Measurements from ENCODE around the gene KYAT1. TPM values are rescaled to one million over a fixed set of nuclear protein-coding genes. Genes with fewer than 3 reads are reported as not detected.

The KYAT1 gene
- total and polyA plus RNA-seq, 2 of the 13 experiments (the other 11 are each of a cell fraction or from before 2014, with no cell fraction given) = 9.2 to 46.5 TPM

DNA sequence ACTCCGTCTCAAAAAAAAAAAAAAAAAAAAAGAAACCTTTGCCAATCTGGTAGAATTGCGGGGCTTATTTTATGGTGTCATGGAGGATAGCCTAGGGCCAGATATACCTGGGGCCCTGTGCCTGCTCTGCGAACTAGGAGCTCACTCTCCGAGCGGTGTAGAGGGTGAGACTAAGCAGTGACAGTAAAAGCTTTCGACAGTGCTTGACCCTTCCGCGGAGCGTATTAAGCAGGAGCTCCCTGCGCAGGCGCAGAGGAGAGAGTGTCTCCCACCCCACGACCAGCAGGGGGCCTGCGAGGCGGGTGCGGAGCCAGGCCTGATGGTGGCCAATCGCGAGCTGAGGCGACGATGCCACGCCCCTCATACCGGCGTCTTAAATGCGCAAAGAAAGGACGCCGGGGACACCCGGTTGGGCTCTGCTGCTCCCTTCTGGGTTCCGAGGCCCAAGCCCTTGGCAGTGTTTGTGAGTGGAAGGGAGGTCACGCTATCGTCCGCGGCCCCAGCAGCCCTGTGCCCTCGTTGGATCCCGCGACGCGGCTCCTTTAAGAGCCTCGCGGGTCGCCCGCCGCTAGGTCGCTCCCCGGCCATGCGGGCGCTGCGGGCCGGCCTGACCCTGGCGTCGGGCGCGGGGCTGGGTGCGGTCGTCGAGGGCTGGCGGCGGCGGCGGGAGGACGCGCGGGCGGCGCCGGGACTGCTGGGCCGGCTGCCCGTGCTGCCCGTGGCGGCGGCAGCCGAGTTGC is 63.5 kb downstream of the KYAT1 start, which contains the start of gene ENDOG (continued):
- TF ChIP-seq POLR2G (IDR thresholded peaks at IDR 0.05; ENCODE audit: low read depth, low read length) (peak; percentile 95), ZBTB49 (CRISPR knock-in tag; IDR thresholded peaks at IDR 0.05; ENCODE audit: borderline replicate concordance) (no peak), NFRKB (IDR thresholded peaks at IDR 0.05) (no peak), JARID2 (CRISPR knock-in tag; IDR thresholded peaks at IDR 0.05; ENCODE audit: insufficient replicate concordance) (peak; percentile 26), RBM22 (optimal IDR thresholded peaks at IDR 0.05; ENCODE audit: low read length) (no peak), ZNF615 (CRISPR knock-in tag; IDR thresholded peaks at IDR 0.05; ENCODE audit: borderline replicate concordance) (peak; percentile 34; the same call in 1 of the 2 replicates), IRF2 (CRISPR knock-in tag; IDR thresholded peaks at IDR 0.05) (peak; percentile 84), EEA1 (CRISPR knock-in tag; IDR thresholded peaks at IDR 0.05; ENCODE audit: borderline replicate concordance) (no peak), HES4 (CRISPR knock-in tag; IDR thresholded peaks at IDR 0.05; ENCODE audit: borderline replicate concordance) (no peak), ZNF275 (CRISPR knock-in tag; IDR thresholded peaks at IDR 0.05; ENCODE audit: borderline replicate concordance) (no peak), HNRNPL (IDR thresholded peaks at IDR 0.05; ENCODE audit: low read depth, low read length) (peak; percentile 40; the same call in 1 of the 2 replicates), ZFP36 (IDR thresholded peaks at IDR 0.05; ENCODE audit: borderline replicate concordance, low read depth, low read length, partially characterized antibody) (no peak), RBFOX2 (IDR thresholded peaks at IDR 0.05; ENCODE audit: low read depth, low read length) (peak; percentile 80), GATAD2A (CRISPR knock-in tag; IDR thresholded peaks at IDR 0.05) (peak; percentile 50; the same call in 1 of the 2 replicates), PHF21A (CRISPR knock-in tag; IDR thresholded peaks at IDR 0.05) (no peak; the same call in 1 of the 2 replicates)
- TF ChIP-seq, protein P1, sequence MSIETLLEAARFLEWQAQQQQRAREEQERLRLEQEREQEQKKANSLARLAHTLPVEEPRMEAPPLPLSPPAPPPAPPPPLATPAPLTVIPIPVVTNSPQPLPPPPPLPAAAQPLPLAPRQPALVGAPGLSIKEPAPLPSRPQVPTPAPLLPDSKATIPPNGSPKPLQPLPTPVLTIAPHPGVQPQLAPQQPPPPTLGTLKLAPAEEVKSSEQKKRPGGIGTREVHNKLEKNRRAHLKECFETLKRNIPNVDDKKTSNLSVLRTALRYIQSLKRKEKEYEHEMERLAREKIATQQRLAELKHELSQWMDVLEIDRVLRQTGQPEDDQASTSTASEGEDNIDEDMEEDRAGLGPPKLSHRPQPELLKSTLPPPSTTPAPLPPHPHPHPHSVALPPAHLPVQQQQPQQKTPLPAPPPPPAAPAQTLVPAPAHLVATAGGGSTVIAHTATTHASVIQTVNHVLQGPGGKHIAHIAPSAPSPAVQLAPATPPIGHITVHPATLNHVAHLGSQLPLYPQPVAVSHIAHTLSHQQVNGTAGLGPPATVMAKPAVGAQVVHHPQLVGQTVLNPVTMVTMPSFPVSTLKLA (IDR thresholded peaks at IDR 0.05) = 0 out of 2 replicates have a peak, but pooled peaks have one; percentile 4
- TF ChIP-seq, protein P2, sequence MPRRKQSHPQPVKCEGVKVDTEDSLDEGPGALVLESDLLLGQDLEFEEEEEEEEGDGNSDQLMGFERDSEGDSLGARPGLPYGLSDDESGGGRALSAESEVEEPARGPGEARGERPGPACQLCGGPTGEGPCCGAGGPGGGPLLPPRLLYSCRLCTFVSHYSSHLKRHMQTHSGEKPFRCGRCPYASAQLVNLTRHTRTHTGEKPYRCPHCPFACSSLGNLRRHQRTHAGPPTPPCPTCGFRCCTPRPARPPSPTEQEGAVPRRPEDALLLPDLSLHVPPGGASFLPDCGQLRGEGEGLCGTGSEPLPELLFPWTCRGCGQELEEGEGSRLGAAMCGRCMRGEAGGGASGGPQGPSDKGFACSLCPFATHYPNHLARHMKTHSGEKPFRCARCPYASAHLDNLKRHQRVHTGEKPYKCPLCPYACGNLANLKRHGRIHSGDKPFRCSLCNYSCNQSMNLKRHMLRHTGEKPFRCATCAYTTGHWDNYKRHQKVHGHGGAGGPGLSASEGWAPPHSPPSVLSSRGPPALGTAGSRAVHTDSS (CRISPR knock-in tag; conservative IDR thresholded peaks at IDR 0.05) = no peak
- TF ChIP-seq, protein P3, sequence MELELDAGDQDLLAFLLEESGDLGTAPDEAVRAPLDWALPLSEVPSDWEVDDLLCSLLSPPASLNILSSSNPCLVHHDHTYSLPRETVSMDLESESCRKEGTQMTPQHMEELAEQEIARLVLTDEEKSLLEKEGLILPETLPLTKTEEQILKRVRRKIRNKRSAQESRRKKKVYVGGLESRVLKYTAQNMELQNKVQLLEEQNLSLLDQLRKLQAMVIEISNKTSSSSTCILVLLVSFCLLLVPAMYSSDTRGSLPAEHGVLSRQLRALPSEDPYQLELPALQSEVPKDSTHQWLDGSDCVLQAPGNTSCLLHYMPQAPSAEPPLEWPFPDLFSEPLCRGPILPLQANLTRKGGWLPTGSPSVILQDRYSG (CRISPR knock-in tag; IDR thresholded peaks at IDR 0.05) = no peak
- TF ChIP-seq, protein P4, sequence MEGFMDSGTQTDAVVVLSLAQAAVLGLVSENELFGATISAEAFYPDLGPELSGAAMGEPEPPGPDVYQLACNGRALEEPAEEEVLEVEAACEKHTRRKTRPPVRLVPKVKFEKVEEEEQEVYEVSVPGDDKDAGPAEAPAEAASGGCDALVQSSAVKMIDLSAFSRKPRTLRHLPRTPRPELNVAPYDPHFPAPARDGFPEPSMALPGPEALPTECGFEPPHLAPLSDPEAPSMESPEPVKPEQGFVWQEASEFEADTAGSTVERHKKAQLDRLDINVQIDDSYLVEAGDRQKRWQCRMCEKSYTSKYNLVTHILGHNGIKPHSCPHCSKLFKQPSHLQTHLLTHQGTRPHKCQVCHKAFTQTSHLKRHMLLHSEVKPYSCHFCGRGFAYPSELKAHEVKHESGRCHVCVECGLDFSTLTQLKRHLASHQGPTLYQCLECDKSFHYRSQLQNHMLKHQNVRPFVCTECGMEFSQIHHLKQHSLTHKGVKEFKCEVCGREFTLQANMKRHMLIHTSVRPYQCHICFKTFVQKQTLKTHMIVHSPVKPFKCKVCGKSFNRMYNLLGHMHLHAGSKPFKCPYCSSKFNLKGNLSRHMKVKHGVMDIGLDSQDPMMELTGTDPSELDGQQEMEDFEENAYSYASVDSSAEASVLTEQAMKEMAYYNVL (CRISPR knock-in tag; IDR thresholded peaks at IDR 0.05; ENCODE audit: borderline replicate concordance) = no peak
